GM13977 (cell line): Measurements from ENCODE around the gene EFEMP1.

Source experiments
- DNase-seq: peaks from one replicate; pipeline ENCODE4 v3.0.0; 2012; ENCODE audit warnings: low spot score
- in situ Hi-C: fragments of 300-500 bp; cut with MboI; formaldehyde crosslinking; loops from one replicate; pipeline ENCODE4 v1.12.0; 2022; ENCODE audit warnings: low sequenced_read_pairs, low pct_unique_long_range_greater_than_20kb, mixed read lengths, inconsistent platforms; ENCODE audit not compliant: unreplicated experiment
- TF ChIP-seq, protein P1 (sequence below): IDR thresholded peaks from 2 replicates; pipeline ENCODE4 v1.5.1; 2012; ENCODE audit warnings: mild to moderate bottlenecking, control low read depth; ENCODE audit not compliant: insufficient read depth; ENCODE audit errors: extremely low read depth, missing control alignments

EFEMP1 gene

DNA sequence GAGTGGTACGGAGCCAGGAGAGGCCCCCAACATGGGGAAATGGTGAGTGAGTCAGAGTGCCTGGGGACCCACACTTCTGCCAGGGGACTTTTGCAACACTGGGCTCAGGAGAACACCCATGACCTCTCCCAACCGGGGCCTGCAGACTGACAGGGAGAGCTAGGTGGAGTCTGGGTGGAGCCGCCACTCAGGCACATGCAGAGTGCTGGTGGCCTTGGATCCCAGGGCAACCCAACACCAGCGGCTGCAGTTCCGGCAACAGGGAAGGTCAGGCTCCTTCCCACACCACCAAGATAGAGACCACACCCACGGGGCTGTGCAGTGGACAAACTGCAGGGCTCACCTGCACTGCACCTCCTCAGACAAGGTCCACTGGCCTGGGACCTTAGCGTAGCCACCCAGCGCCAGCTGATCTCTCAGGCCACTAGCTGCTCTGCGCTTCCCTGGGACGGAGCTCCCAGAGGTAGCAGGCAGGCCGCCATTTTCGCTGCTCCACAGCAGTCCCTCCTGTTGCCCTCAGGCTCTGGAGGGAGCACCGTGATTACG, 99.0 kb downstream of the EFEMP1 start:
- TF ChIP-seq, protein P1, sequence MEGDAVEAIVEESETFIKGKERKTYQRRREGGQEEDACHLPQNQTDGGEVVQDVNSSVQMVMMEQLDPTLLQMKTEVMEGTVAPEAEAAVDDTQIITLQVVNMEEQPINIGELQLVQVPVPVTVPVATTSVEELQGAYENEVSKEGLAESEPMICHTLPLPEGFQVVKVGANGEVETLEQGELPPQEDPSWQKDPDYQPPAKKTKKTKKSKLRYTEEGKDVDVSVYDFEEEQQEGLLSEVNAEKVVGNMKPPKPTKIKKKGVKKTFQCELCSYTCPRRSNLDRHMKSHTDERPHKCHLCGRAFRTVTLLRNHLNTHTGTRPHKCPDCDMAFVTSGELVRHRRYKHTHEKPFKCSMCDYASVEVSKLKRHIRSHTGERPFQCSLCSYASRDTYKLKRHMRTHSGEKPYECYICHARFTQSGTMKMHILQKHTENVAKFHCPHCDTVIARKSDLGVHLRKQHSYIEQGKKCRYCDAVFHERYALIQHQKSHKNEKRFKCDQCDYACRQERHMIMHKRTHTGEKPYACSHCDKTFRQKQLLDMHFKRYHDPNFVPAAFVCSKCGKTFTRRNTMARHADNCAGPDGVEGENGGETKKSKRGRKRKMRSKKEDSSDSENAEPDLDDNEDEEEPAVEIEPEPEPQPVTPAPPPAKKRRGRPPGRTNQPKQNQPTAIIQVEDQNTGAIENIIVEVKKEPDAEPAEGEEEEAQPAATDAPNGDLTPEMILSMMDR, result no peak
- in situ Hi-C loops, result no loop called here
- DNase-seq, result no peak
